TTC549 (cell line): Measurements from ENCODE around the gene RNASE8.

ENCODE experiments used
- FAIRE-seq: peaks from 2 replicates; lab custom pipeline; 2012; peaks lifted over from hg19 to GRCh38; lab: Jason Lieb, UNC

RNASE8 gene

DNA sequence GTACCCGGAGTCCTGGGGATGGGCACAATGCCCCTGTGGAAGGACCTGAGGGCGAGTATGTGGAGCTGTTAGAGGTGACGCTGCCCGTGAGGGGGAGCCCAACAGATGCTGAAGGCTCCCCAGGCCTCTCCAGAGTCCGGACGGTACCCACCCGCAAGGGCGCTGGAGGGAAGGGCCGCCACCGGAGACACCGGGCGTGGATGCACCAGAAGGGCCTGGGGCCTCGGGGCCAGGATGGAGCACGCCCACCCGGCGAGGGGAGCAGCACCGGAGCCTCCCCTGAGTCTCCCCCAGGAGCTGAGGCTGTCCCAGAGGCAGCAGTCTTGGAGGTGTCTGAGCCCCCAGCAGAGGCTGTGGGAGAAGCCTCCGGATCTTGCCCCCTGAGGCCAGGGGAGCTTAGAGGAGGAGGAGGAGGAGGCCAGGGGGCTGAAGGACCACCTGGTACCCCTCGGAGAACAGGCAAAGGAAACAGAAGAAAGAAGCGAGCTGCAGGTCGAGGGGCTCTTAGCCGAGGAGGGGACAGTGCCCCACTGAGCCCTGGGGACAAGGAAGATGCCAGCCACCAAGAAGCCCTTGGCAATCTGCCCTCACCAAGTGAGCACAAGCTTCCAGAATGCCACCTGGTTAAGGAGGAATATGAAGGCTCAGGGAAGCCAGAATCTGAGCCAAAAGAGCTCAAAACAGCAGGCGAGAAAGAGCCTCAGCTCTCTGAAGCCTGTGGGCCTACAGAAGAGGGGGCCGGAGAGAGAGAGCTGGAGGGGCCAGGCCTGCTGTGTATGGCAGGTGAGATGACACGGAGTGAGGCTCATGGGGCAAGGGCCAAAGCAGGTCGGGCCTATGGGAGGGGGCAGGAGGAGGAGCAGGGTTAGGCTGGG is 17.0 kb downstream of the RNASE8 start:
- FAIRE-seq = no peak

- FAIRE-seq = no peak
These were observed 18.3 kb downstream of the RNASE8 start for GRCh38 chr14:21075719-21076437.

DNA sequence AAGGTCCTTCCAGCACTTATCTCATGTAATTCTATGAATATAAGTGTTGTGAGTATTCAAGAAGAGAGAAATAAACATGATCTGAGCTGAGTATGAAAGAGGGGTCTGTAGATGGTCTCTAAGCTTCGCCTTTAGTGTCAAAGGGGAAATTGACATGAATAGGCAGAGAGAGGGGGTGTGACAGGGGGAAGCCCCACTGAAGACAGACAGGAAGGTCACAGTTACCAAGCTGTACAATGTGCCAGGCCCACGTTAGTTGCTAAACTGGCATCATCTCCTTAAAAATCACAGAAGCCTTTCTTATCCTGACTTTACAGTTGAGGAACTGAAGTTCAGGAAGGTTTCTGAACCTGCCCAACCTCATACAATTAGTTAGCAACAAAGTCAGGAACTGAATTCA is 20.1 kb downstream of the RNASE8 start:
- FAIRE-seq = no peak

- FAIRE-seq = no peak
These were observed 20.7 kb downstream of the RNASE8 start for GRCh38 chr14:21078287-21078686.

GRCh38 chr14:21078726-21079125 is 21.1 kb downstream of the RNASE8 start:
- no peak for FAIRE-seq

GRCh38 chr14:21081521-21082142 is 24.0 kb downstream of the RNASE8 start:
- no peak for FAIRE-seq

DNA sequence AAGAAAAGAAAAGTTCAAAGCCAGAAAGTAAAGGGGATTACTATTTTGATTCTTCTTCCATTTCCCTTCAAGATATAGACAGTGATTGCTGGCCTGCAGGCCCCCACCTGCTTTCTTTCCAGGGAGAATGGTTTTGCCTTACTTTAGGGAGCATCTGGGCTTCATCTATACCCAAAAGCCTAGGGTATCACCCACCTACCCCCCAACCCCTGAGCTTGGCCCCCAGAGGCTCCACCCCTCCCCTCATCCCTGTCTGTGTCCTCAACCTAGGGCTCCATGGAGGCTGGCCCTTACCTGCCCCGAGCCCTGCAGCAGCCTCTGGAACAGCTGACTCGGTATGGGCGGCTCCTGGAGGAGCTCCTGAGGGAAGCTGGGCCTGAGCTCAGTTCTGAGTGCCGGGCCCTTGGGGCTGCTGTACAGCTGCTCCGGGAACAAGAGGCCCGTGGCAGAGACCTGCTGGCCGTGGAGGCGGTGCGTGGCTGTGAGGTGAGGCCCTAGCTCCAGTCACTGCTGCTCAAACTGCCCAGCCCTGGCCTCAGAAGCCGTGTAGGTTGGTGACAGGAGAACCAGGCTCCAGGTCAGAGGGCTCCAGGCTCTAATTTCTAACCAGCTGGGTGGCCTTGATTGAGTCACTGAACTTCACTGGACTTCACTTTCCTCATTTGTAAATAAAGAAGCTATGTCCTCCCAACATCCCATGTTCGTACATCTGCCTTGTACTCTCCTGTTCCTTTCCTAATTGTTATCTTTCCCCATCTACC is 26.1 kb downstream of the RNASE8 start:
- FAIRE-seq = no peak

DNA sequence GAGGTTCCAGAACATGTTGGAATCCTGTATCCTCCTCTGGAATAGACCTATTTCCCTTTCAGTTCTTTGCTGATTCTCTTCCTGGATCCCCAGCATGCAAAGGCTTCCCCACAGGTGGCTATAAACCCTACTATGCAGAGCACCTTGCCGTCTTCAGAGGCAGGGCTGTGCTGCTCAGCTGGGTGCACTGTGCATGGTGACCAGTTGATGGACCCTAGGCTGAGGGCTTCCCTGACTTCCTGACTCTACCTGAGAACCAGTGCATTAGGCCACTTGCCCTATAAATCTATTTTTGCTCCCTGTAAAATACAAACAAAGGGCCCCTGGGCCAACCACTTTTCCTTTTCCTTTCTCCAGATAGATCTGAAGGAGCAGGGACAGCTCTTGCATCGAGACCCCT is 26.8 kb downstream of the RNASE8 start:
- FAIRE-seq = no peak

GRCh38 chr14:21084998-21085853 is 27.6 kb downstream of the RNASE8 start:
- no peak for FAIRE-seq

DNA sequence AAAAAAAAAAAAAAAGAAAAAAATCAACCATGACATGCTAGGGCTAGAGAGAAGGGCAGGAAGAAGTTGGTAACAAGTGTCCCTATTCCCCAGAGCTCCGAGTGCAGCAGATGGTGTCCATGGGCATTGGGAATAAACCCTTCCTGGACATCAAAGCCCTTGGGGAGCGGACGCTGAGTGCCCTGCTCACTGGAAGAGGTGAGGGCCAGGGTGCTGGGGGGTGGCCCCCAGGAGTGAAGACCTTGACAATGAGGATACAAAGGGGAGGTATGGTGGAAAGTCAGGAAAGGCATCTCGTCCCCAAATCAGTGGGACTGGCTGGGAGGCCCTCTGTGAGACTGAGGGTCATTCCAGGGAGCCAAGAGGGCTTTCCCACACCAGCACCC is 29.3 kb downstream of the RNASE8 start:
- FAIRE-seq = no peak

DNA sequence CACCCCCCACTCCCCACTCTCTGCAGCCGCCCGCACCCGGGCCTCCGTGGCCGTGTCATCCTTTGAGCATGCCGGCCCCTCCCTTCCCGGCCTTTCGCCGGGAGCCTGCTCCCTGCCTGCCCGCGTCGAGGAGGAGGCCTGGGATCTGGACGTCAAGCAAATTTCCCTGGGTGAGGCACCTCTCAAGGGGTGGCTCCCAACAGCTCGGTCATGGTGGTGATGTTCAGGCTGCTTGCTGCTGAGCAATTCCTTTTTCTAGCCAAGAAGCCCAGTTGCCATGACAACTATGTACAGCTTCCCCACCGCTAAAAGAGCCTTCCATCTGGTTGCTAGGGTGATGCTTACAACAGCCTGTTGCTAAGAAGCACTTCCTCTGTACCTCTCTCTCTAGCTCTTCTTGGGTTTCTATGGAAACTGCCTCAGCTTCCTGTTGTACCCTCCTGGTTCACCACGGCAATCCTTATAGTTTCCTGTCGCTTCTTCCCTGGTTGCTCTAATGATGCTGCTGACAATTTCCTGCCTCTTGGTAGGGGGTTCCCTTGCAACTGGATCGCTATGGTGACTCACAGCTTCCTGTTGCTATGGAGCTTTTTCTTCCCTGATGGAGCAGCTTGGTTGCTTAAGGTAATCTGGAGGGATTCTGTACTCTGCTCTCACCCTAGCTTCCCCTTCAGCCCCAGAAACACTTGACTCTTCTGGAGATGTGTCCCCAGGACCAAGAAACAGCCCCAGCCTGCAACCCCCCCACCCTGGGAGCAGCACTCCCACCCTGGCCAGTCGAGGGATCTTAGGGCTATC is 29.9 kb downstream of the RNASE8 start:
- no peak for FAIRE-seq

DNA sequence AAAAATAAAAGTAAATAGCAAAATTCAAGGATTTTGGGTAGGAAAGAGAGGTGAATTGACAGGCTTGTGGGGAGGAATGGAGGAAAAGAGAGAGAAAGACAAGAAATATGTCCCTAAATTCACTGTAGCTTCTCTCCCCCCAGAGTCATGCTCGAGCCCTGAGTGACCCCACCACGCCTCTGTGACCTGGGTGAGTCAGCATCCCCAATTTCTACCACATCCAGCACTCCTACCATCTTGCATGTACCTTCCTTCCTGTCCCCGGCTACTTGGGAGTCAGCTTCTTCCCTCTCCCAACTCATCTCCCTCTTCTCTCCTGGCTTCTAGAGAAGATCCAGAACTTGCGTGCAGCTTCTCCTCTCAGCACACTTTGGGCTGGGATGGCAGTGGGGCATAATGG is 31.1 kb downstream of the RNASE8 start:
- no peak for FAIRE-seq

GRCh38 chr14:21089271-21089670 is 31.6 kb downstream of the RNASE8 start:
- no peak for FAIRE-seq

GRCh38 chr14:21089877-21090193 is 32.2 kb downstream of the RNASE8 start:
- no peak for FAIRE-seq

- FAIRE-seq = no peak
These were observed 32.7 kb downstream of the RNASE8 start for GRCh38 chr14:21090194-21090939.

- FAIRE-seq = no peak
These were observed 33.5 kb downstream of the RNASE8 start for GRCh38 chr14:21090940-21091663.

GRCh38 chr14:21091821-21092272 is 34.2 kb downstream of the RNASE8 start:
- no peak for FAIRE-seq

- FAIRE-seq = no peak
These were observed 34.8 kb downstream of the RNASE8 start for GRCh38 chr14:21092273-21093011.

GRCh38 chr14:21093018-21093417 is 35.4 kb downstream of the RNASE8 start:
- FAIRE-seq = no peak
